T-helper 2 cell treated with Interferon-gamma antibody and Interleukin-4, amounts not matched to agents 5 μg/mL and 100 μg/mL, for 36 hours (primary cell): Measurements from ENCODE around the gene GPX2.

Source experiments
- DNase-seq: peaks from one replicate; pipeline ENCODE4 v3.0.0; 2021; ENCODE audit warnings: low spot score
- H3K27ac Mint-ChIP-seq: one replicate; pipeline ENCODE4 v1.8.0; 2021; ENCODE audit warnings: mild to moderate bottlenecking, mixed read lengths
- H3K27me3 Mint-ChIP-seq: one replicate; pipeline ENCODE4 v1.8.0; 2021; ENCODE audit warnings: low read depth, mixed read lengths
- H3K36me3 Mint-ChIP-seq: one replicate; pipeline ENCODE4 v1.8.0; 2021; ENCODE audit warnings: low read depth, mixed read lengths
- H3K4me1 Mint-ChIP-seq: one replicate; pipeline ENCODE4 v1.8.0; 2021; ENCODE audit warnings: low read depth, mixed read lengths
- H3K4me3 Mint-ChIP-seq: one replicate; pipeline ENCODE4 v1.8.0; 2022; ENCODE audit warnings: mild to moderate bottlenecking, moderate library complexity, mixed read lengths
- H3K9me3 Mint-ChIP-seq: one replicate; pipeline ENCODE4 v1.8.0; 2021; ENCODE audit warnings: mixed read lengths

GPX2 gene

DNA sequence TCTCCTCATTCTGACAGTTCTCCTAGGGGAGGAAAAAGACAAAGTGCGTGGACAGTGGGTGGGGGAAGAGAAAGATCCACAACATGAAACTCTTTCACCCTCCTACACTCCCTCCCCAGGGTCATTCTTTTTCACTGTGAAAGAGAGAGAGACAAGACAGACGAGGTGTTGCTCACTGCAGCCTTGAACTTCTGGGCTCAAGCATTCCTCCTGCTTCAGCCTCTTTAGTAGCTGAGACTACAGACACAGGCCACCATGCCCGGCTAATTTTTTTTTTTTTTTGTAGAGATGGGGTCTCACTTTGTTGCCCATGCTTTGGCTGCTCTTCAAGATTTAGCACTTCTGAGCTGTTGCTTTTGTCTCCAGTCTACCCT is 2.7 kb downstream of the GPX2 start:
- no peak for DNase-seq
- H3K27ac Mint-ChIP-seq = no peak overlapping the region
- no peaks in the 10 kb centered on the region for H3K9me3 Mint-ChIP-seq
- H3K27me3 Mint-ChIP-seq = no peaks in the 10 kb centered on the region
- peaks cover 40% of the 10 kb centered on the region for H3K4me1 Mint-ChIP-seq
- H3K36me3 Mint-ChIP-seq = peaks cover 35% of the 10 kb centered on the region
- no peak overlapping the region for H3K4me3 Mint-ChIP-seq

DNA sequence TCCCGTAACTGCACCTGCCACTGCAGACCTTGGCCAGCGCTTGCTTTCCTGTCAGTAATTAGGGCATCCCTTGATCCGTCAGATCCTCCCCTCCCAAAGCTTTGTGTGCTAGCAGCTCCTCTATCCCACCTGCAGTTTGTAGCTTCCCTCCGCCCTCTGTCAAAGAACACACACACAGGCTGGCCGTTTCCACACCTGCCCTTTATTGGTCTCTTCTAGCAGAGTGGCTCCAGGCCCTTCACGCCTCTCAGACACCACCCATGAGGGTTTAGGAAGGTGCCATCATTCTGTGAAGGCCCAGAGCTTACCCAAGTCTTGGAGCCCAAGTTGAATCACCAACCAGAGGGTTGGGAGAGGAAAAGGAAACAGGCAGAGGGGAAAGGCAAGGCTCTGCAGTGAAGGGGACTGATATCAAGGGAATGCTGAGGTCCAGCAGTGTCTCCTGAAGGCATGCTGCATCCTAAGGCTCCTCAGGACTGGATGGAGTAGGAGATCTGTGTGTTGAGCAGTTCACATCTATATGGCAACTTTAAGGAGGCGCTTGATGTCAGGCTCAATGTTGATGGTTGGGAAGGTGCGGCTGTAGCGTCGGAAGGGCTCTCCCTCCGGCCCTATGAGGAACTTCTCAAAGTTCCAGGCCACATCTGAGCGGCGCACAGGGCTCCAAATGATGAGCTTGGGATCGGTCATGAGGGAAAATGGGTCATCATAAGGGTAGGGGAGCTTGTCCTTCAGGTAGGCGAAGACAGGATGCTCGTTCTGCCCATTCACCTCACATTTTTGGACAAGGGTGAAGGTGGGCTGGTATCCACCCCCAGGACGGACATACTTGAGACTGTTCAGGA is 3.4 kb downstream of the GPX2 start:
- peaks cover 41% of the 10 kb centered on the region for H3K4me1 Mint-ChIP-seq

GRCh38 chr14:64937821-64938193 is 4.7 kb downstream of the GPX2 start:
- Mint-ChIP-seq H3K27me3 (no peaks in the 10 kb centered on the region), H3K9me3 (no peaks in the 10 kb centered on the region), H3K4me3 (no peak overlapping the region), H3K4me1 (peaks cover 32% of the 10 kb centered on the region), H3K36me3 (peaks cover 54% of the 10 kb centered on the region), H3K27ac (no peak overlapping the region)
- DNase-seq = no peak

More for the DNA sequence above, 3.4 kb downstream of the GPX2 start:
- Mint-ChIP-seq H3K36me3 (peaks cover 41% of the 10 kb centered on the region), H3K4me3 (no peak overlapping the region), H3K27me3 (no peaks in the 10 kb centered on the region), H3K9me3 (no peaks in the 10 kb centered on the region), H3K27ac (no peak overlapping the region)
- DNase-seq = no peak

GRCh38 chr14:64937171-64937820 is 5.2 kb downstream of the GPX2 start:
- peaks cover 29% of the 10 kb centered on the region for H3K4me1 Mint-ChIP-seq

DNA sequence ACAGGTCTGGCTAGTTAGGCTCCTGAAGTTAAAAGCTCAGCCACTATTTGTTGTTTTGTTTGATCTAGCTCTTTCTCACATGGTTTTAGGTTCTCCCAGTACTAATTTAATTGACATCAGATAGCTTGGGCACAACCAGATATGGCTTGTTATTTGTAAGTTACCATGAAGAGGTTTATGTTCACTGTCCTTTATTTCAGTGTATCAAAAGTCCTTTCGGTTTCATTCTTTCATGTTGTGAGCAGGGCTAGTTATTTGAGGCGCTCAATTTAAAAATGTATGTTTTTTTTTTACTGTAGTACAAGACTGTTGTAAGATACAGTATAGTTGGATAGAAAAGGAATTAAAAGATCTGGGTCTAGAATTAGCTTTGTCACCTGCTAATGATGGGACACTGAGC is 7.0 kb downstream of the GPX2 start:
- Mint-ChIP-seq H3K4me1 (peaks cover 28% of the 10 kb centered on the region), H3K36me3 (peaks cover 70% of the 10 kb centered on the region), H3K4me3 (peak overlapping the region; percentile 47)

More at GRCh38 chr14:64937171-64937820, 5.2 kb downstream of the GPX2 start:
- Mint-ChIP-seq H3K27ac (no peak overlapping the region), H3K27me3 (no peaks in the 10 kb centered on the region), H3K4me3 (no peak overlapping the region), H3K9me3 (no peaks in the 10 kb centered on the region), H3K36me3 (peaks cover 58% of the 10 kb centered on the region)
- DNase-seq = no peak

DNA sequence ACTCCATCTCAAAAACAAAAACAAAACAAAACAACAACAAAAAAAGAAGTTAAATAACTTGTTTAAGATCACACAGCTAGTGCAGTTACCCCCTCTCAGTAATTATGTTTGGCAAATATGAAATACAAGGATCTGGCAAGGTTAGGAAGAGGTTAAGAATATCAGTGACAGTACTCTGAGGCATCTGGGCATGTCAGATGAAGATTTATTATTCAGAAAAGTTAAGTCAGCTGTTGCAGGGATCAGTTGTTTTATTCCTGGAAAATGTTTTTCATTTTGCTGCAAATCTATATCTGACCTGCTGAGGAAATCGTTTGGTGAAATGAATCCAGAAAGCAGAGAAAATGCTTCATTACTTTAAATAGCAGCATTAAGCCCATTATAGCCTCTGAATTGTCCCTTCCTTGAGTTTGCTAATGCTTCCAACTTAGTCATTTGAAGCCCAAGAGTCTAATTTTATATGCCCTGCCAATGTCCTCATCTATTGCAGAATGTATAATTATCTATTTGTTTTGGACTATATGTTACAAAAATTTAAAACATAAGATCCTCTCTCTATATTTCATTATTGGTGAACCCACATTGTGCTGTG is 8.1 kb downstream of the GPX2 start:
- Mint-ChIP-seq H3K9me3 (no peaks in the 10 kb centered on the region), H3K4me1 (peaks cover 27% of the 10 kb centered on the region), H3K4me3 (no peak overlapping the region), H3K27ac (no peak overlapping the region), H3K27me3 (no peaks in the 10 kb centered on the region), H3K36me3 (peaks cover 74% of the 10 kb centered on the region)
- no peak for DNase-seq

More for the DNA sequence above, 7.0 kb downstream of the GPX2 start:
- Mint-ChIP-seq H3K9me3 (no peaks in the 10 kb centered on the region), H3K27me3 (no peaks in the 10 kb centered on the region), H3K27ac (peak overlapping the region; percentile 69)
- no peak for DNase-seq

DNA sequence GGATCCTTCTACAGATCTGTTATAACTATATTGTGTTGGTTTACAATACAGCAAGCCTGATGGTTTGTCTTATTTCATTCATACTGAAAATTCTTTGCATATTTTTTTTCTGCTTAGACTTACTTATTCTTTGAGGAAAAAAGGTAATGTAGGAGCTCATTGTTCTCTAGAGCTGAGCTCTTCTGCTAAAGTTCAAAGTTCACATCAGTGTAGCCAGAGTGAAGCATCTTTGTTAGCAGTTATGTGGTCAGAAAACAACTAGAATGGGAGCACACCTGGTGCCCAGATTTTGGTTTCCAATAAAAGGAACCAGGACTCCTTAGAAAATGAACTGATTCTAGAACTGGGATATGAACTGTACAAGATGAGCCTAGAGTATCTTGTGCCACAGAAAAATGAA is 10.3 kb downstream of the GPX2 start:
- no peak overlapping the region for H3K4me3 Mint-ChIP-seq
- no peaks in the 10 kb centered on the region for H3K27me3 Mint-ChIP-seq
- H3K9me3 Mint-ChIP-seq = no peaks in the 10 kb centered on the region
- no peak overlapping the region for H3K27ac Mint-ChIP-seq
- H3K36me3 Mint-ChIP-seq = peaks cover 58% of the 10 kb centered on the region
- H3K4me1 Mint-ChIP-seq = peaks cover 21% of the 10 kb centered on the region
- no peak for DNase-seq

DNA sequence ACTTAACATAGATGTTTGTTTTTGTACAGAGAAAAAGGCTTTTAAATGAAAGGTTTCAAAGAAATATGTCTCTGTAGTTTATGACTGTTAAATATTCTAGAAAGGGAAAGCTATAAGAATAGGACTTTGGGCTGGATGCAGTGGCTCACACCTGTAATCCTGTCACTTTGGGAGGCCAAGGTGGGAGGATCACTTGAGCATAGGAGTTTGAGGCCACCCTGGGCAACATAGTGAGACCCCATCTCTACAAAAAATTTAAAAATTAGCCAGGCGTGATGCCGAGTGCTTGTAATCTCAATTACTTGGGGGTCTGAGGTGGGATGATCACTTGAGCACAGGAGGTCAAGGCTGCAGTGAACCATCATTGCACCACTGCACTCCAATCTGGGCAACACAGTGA is 11.4 kb downstream of the GPX2 start:
- H3K9me3 Mint-ChIP-seq = no peaks in the 10 kb centered on the region
- peak overlapping the region; percentile 8 for H3K27ac Mint-ChIP-seq
- DNase-seq = no peak
- H3K4me1 Mint-ChIP-seq = peaks cover 25% of the 10 kb centered on the region
- H3K4me3 Mint-ChIP-seq = no peak overlapping the region
- peaks cover 58% of the 10 kb centered on the region for H3K36me3 Mint-ChIP-seq
- no peaks in the 10 kb centered on the region for H3K27me3 Mint-ChIP-seq

- peaks cover 59% of the 10 kb centered on the region for H3K36me3 Mint-ChIP-seq
- peaks cover 22% of the 10 kb centered on the region for H3K4me1 Mint-ChIP-seq
- DNase-seq = no peak
- H3K9me3 Mint-ChIP-seq = no peaks in the 10 kb centered on the region
- H3K27me3 Mint-ChIP-seq = no peaks in the 10 kb centered on the region
- peak overlapping the region; percentile 35 for H3K4me3 Mint-ChIP-seq
- H3K27ac Mint-ChIP-seq = peak overlapping the region; percentile 75
Observed at GRCh38 chr14:64930085-64930843, 12.3 kb downstream of the GPX2 start.

DNA sequence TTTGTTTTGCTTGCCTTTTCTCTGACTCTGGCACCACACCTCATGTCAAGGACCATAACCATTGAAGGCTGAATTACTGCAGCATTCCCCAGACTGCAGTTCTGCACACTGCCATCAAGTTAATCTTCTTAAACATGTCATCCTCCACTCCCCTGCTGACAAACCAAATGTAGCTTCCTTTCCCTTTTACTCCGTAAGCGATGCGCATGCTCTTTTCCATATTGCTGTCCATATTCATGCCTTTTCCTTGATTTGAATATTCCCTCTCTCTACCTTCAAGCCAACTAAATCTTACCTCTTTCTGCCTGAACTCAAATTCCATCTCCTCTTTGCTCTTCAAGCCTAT is 13.6 kb downstream of the GPX2 start:
- H3K36me3 Mint-ChIP-seq = peaks cover 56% of the 10 kb centered on the region

DNA sequence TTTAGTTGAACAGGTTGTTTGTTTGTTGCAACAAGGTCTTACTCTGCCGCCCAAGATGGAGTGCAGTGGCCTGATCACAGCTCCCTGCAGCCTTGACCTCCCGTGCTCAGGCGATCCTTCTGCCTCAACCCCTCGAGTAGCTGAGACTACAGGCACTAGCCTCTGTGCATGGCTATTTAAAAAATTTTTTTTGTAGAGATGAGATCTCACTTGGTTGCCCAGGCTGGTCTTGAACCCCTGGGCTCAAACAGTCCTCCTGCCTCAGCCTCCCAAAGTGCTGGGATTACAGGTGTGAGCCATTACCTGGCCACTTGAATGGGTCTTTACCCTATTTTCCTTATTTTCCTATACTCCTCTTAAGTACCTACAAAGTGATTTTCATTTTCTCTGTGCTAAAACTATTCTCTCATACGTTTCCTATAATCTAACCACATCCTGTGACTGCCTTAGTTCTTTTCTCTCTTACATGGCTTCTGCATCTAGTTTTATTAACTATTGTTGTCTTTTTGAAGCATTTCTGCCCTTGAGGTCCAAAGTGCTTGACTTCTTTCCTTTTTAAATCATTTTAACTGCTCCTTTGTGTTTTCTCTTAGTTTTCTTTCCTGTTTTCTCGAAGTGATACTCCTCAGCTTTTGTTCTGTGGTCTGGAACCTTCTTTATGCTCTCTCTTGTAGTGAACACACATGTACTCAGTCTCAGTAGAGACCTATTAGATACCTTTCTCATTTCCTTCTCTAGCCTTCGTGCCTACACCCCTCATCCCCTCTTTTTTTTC is 14.1 kb downstream of the GPX2 start:
- Mint-ChIP-seq H3K9me3 (no peaks in the 10 kb centered on the region), H3K4me3 (no peak overlapping the region), H3K36me3 (peaks cover 56% of the 10 kb centered on the region), H3K27ac (no peak overlapping the region), H3K27me3 (no peaks in the 10 kb centered on the region), H3K4me1 (peaks cover 25% of the 10 kb centered on the region)
- DNase-seq = no peak

More for the DNA sequence above, 13.6 kb downstream of the GPX2 start:
- H3K27ac Mint-ChIP-seq = no peak overlapping the region
- no peaks in the 10 kb centered on the region for H3K27me3 Mint-ChIP-seq
- no peak for DNase-seq
- H3K4me1 Mint-ChIP-seq = peaks cover 22% of the 10 kb centered on the region
- no peak overlapping the region for H3K4me3 Mint-ChIP-seq
- H3K9me3 Mint-ChIP-seq = no peaks in the 10 kb centered on the region

DNA sequence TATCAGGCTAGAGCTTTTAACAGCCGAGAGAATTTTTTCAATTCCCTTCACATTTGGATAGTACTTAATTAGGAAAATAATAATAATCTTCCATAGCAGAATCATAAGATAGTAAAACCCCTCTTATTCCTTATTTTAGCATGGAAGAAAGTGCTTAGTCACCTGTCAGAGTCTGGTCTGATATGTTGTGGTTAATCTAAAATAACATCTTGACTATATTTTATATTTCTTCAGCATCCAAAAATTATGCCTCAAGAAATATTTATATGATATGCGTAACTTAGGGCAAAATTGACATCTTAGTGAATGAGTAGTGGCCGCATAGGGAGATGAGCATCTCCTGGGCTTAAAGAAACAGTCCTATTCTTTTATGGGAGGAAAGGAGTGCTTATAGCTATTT is 15.5 kb downstream of the GPX2 start:
- Mint-ChIP-seq H3K4me3 (no peak overlapping the region), H3K9me3 (no peaks in the 10 kb centered on the region), H3K27me3 (no peaks in the 10 kb centered on the region), H3K27ac (peak overlapping the region; percentile 13), H3K4me1 (peaks cover 24% of the 10 kb centered on the region), H3K36me3 (peaks cover 43% of the 10 kb centered on the region)
- DNase-seq = no peak

DNA sequence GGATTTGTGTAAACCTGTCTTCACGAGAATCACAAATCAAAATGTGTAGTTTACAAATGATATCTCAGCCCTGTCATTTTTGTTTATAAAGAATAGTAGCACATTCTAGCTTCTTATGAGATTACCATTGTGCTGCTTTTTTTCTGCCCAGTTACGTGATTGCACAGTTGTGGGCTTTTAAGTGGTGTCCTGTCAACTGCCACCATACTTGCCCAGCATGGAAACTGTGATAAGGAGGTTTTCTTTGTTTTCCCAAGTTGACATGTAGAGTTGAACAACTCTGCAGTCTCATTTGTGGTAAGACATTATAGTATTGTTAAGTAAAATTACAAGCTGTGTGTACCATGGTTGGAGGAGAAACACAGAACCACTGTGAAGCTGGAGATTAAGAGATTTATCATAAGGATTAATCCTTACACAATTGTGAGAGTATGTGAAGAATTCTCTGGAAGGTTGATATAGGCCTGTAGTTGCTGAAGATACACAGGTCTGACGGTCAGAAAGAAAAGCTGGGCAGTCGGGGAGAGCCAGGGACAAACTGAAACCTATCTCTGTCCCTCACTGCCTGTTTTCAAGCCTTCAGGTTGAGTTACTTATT is 16.0 kb downstream of the GPX2 start:
- H3K36me3 Mint-ChIP-seq = peaks cover 44% of the 10 kb centered on the region

More for the DNA sequence above, 16.0 kb downstream of the GPX2 start:
- no peaks in the 10 kb centered on the region for H3K27me3 Mint-ChIP-seq
- H3K27ac Mint-ChIP-seq = peak overlapping the region; percentile 13
- no peak for DNase-seq
- H3K4me1 Mint-ChIP-seq = peaks cover 29% of the 10 kb centered on the region
- H3K4me3 Mint-ChIP-seq = no peak overlapping the region
- no peaks in the 10 kb centered on the region for H3K9me3 Mint-ChIP-seq
